KG1 (cell line): ENCODE data around the gene MYH11.
"Not testable (repeated sequence)": the region's sequence is repeated elsewhere in the genome, so short reads cannot be mapped to it uniquely, and the experiment has no call there.

ENCODE experiments used
- DNase-seq: peaks from one replicate; lab custom pipeline; 2025; lab: John Stamatoyannopoulos, UW

The MYH11 gene

DNA sequence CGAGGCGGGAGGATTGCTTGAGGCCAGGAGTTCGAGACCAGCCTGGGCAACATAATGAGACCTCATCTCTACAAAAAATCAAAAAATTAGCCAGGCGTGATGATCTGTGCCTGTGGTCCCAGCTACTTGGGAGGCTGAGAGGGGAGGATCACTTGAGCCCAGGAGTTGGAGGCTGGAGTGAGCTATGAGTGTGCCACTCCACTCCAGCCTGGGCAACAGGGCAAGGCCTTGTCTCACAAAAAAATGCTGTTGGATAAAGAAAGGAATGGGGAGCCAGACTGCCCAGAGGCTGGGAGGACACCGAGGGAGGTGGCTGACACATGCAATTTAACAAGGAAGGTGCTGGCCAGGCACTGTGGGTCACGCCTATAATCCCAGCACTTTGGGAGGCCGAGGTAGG is 47.5 kb downstream of the MYH11 start:
- not testable (repeated sequence) for DNase-seq

DNA sequence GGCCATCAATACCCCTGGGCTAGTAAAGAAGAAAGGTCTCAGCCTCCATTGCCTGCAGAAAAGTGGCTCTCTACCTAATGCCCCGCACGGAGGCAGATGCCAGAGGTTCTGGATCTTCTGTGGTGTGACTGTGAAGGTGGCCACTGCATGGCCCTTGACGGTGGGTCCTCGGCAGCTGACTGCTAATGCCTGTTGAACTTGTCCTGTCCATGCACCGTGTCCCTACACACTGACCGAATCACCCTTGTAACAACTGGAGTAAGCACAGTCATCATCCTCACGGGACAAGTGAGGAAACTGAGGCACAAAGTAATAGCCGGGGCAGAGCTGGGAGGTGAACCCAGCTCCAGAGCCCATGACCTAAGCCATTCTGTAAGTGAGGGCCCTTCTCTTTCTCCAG is 48.8 kb downstream of the MYH11 start:
- DNase-seq = no peak

DNA sequence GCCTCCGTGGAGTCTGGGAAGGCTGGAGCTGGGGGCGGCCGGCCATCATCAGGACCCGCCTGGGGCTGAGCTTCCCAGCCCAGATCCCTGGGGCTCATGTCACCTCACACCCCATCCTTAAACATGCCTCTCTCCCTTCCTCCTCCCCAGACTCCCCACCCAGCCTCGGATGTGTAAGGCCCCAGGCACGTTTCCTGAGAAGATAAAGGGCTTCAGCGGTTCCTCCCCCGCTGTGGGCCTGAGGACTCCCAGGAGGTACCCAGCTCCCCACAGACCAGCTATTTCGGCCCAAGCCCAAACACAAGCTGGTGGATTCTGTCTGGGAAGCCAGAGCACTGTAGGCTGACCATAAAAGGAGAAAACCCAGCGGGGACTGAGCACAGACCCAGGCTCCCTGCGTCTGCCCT is 49.2 kb downstream of the MYH11 start:
- no peak for DNase-seq

DNA sequence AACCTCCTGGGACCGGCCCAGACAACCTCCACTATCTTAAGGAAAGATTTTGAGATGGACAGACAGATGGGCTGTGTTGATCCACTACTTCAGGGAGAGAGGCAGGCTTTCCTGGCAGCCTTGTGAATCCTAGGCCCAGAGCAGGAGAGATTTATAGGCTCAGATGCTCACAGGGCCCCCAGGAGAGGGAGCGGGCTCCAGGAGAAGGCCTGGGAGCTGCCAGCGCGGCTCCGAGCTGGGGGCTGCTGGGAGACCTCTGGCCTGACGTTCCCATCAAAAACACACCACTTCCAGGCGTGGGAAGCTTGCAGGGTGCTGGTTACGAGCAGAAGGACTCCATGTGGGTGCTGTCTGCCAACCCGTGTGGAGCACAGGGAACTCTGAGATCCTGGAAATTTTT is 53.2 kb downstream of the MYH11 start:
- no peak for DNase-seq

DNA sequence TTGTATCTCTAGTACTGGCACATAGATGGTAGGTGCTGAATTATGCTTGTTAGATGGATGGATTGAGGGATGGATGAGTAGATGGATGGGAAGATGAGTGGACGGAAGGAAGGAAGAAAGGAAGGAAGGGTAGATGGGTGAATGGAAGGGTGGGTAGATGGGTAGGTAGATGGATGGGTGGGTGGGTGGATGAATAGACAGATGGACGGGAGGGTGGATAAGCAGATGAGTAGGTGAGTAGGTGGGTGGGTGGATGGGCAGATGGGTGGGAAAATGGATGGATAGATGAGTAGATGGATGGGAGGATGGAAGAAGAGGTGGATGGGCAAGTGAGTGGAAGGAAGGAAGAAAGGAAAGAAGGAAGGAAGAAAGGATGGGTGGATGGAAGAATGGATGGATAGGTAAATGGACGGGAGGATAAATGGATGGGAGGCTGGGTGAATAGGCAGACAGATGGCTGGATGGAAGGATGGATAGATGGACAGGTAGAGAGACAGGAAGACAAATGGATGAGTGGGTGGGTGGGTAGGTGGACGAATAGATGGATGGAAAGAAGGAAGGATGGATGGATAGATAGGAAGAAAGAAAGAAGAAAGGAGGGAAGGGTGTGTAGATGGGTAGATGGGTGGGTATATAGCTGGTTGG is 56.9 kb downstream of the MYH11 start:
- DNase-seq = no peak

DNA sequence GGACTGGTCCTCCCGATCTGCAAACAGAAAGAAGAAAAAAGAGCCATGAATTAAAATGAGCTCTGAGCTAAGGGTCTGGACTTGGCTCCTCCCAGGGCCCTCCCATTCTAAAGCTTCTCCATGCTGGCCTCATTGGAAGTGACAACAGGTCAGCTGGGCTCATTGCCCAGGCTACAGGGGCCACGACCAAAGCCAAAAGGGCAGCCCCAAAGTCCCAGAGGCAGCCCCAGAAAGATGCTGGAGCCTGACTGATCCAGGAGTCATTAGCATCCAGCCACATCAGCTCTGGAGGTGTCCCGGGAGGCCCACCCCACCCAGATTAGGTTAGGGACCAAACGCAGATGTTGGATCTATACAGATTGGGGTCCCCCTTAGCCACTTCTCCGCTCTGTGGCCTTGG is 58.2 kb downstream of the MYH11 start:
- no peak for DNase-seq

DNA sequence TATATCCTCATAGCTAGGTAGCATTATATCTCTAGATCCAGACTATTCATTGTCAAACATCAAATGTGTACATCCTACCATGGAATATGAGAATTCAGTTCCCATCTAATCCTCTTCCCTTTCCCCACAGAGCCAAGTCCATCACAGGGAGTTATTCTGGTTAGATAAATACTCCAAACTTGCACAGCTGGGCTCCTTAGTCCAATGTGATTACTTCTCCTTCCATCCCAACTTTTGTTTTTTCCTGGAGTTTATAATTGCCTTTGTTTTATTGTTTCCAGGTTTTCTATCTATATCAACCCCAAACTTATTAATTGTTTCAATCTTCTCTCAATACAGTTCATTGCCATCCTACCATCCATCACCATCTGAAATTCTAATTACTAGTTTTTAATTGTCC is 59.9 kb downstream of the MYH11 start:
- DNase-seq = no peak

DNA sequence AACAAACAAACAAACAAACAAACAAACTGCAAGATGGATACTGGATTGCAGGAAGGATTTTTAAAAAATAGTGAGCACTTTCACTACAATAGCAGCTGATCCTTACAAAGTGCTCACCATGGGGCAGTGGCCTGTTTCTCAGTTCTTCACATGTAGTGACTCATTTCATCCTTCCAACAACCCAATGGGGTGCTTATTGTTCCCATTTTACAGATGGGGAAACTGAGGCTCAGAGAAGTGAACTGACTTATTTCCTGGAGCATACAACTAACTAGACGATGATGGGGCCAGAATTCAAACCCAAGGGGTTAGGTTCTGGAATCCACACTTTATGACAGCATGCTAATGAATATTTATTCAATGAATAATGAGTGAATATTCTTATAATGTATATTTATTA is 61.2 kb downstream of the MYH11 start:
- DNase-seq = no peak

DNA sequence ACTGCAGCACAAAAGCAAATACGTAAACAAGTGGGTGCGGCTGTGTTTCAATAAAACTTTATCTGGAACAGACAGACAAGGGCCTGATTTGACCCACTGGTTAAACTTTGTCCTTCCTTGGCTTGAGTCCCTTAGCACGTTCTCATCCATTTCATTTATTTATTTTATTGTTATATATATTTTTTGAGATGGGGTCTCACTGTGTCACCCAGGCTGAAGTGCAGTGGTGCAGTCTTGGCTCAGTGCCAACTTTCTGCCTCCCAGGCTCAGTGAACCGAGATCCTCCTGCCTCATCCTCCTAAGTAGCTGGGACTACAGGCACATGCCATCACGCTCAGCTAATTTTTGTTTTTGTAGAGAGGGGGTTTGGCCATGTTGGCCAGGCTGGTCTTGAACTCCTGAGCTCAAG is 64.3 kb downstream of the MYH11 start:
- no peak for DNase-seq

DNA sequence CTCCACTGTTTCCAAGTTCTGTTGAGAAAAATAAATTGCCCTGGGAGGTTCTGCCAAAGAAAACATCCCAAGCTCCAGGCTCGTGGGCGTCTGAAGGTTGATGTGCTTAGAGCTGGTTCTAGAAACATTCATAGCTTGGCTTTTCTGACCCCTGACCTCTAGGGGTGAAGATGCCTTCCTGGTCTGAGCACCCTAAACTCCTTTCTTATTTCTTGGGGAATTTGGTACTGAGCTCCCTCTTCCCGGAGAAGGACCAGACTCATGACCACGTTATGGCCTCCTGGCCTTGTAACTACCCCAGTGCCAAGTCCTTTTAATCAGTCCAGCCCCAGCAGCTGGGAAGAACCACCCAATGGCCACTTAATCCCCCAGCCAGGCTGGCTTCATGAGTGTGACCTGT is 66.4 kb downstream of the MYH11 start:
- no peak for DNase-seq

DNA sequence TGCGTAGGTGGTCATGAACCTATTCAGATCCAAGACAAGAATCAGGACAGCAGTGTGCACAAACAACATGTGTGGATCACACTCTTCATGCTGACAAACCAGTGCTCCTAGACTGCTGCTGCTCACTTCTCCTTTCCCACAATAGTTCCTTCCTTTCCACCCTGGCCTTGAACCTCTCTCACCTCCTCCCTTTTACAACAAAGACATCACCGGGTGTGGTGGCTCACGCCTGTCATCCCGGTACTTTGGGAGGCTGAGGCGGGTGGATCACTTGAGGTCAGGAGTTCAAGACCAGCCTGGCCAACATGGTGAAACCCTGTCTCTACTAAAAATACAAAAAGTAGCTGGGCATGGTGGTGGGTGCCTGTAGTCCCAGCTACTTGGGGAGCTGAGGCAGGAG is 67.0 kb downstream of the MYH11 start:
- DNase-seq = not testable (repeated sequence)

DNA sequence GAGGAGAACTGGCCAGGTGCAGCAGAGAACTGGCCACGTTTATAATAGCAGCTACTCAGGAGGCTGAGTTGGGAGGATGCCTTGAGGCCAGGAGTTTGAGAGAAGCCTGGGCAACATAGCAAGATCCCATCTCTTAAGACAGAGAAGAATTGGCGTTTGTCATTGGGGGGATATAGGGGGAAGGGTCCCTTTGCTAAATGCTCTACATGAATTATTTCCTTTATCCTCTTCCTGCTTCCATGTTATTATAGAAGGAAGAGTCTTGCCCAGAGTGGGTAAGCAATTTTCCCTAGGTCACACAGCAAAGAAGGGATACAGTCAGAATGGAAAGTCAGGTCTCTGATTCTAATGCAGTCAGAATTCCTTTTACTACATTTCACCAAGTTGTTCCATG is 68.0 kb downstream of the MYH11 start:
- DNase-seq = no peak

DNA sequence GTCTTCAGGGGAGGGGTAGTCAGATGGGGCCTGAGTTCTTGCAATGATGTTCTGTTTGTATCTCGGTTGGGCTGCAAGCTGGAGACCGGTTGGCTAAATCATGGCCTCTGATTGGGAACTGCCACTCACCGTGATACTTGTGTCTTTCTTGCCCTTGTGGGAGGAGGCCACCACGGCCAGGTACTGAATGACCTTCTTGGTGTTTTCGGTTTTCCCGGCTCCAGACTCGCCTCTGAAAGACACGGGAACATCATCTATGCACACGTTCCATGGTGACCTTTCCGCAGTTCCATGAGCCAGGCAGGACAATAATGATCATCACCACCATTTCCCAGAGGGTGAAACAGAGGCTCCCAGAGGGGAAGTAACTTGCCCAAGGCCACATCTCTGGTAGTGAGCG is 70.3 kb downstream of the MYH11 start:
- no peak for DNase-seq

DNA sequence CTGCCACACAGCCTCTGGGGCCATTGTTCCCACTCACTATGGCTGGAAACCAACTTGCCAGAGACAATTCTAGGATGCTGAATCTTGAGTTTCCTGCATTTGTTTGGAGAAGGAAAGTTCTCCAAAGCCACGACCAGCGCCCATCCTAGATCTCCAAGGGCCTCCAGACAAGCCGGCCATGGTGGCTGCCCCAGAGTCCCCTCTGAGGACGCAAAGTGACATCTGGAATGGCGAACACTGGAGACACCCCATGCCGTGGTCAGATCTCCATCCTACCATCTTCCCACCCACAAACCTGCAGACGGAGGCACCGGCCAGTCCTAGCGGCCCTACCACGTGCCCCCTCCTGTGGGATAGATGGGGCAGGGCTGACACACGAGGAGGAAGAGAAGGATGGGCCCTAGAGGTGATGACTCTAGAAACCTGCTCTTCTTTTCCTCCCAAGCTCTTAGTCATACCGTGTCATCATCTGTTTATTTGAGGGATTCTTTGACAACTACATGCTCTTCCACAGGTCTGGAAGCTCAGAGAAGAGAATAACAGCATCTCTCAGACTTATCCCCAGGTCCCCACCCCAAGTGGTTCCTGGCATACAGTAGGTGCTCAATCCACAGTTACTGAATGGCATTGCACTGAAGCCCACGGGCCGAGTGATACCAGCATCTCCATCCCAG is 71.3 kb downstream of the MYH11 start:
- no peak for DNase-seq

DNA sequence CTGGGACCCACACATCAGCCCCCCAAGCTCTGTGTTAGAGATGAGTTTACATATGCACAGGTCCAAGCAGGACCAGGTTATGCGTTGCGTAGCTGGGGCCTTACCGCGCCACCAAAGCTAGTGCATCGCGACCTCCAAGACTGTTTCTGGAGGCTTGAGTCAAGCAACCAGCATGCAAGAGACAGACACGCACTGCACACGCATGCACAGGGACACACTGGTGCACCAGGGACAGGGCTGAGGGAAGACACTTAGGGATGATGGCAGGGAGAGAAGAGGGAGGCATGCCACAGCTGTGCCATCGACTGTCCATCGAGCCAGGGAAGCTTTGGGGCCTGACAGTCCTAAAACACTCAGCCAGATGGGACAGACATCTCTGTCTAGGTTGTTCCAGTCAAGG is 72.8 kb downstream of the MYH11 start:
- no peak for DNase-seq

DNA sequence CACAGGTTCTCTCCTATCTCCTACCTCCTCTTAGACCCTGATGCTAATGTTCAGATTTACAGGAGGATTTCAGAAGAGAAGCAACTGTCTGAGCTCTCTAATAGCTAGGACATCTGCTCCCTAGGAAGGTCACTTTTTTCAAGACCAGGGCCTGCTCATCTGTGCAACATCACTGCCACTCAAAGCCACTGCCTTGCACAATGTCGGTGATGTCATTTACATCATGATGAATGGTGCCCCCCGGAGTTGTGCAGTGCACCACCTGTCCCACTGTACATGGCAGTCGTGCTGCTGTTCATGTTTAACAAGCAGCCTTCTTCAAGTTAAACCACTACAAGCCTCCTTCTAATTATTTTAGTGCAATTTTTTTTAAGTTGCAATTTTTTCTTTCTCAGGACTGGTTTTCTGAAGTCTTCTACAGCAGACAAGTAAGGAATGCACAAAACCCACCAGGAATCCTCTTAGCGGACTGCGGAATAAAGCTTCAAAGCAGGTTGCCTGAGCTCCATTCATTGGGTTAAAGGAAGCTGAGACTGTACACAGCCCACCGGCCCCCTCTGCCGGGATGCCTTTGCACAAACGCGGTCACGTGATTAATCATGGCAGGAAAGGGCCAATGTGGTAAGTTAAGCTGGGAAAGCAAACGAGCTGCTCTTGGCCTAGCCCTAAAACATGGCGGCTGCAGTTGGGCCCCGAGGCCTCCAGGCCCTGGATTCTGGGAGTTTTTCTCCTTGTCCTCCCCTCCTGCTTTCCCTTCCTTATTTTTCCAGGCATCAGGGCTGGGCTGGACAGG is 74.1 kb downstream of the MYH11 start:
- no peak for DNase-seq

DNA sequence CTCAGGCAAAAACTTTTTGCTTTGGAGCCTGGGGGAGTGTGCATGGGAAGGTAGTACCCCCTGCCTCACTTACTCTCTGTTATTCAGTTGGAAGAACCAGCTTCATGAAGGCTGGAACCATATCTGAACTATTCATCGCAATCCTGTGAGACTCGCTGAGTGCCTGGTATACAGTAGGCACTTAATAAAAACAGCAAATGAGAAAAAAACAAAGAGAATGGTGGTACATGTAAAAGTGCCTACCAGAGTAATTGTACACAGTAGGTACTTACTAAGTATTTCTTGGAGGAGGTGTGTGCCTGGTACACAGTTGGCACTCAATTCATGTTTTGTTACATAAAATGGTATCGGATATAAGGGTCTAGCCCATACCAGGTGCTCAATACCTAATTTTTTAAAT is 75.2 kb downstream of the MYH11 start:
- DNase-seq = no peak

DNA sequence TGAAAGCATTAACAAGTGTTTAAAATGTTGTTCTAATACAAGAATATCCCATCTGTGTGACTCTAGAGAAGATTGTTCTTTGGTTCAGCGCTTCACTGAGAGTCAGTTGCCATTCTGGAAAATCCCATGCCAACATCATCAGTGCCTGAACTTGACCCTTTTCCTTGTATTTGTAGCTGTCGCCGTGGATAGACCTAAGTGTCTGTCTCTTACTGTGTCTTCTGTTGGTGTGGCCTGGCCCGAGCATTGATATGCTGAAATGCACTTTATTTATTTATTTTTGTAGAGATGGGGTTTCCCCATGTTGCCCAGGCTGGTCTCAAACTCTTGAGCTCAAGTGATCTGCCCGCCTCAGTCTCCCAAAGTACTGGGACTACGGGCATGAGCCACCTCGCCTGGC is 76.0 kb downstream of the MYH11 start:
- DNase-seq = no peak

DNA sequence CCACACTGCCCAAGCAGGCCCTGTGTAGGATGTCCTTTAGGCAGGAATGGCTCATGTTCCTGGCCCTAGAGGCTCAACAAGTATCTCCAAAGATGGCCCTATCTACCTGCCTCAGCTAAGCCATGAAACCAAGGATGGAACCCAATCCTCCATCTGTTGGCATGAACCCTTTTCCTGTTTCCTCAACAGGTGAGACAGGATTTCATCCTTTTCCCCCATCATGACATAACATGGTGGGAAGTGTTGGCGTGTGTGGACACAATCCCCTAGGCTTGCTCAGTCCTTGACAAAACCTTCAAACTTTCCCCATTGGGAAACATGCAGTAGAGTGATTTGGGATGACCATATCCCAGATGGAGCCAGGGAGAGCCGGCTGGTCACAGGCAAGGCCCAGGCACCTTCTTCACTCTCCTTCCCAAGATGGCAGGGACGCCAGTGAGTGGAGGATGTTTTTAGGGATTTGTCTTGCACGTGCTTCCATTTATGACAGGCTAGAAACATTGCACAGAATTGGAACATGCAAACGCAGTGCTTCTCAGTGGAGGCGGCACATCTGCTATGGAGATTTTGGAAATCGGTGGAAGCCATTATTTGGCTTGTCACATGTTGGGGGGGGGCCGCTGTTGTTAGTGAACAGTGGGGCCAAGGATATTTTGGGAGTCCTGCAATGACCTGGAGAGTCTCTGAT is 77.0 kb downstream of the MYH11 start:
- DNase-seq = no peak

DNA sequence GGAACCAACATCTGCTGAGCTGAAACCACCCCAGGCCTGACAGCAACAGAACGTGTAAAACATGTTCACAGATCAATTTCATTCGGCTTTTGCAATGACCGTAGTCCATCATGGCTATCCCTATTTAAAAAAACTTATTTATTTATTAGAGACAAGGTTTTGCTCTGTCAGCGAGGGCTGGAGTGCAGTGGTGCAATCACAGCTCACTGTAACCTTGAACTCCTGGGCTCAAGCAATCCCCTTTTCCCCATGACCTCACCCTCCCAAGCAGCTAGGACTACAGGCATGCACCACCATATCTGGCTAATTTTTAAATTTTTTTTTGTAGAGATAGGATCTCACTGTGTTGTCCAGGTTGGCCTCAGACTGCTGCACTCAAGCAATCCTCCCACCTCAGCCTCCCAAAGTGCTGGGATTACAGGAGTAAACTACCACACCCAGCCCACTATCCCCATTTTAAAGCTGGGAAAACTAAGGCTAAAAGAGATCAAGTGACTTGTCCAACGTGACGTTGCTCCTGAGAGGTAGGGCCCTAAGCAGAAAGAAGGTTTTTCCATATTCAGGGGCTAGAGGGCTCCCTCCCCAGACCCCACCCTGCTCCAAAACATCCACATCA is 77.7 kb downstream of the MYH11 start:
- DNase-seq = no peak

DNA sequence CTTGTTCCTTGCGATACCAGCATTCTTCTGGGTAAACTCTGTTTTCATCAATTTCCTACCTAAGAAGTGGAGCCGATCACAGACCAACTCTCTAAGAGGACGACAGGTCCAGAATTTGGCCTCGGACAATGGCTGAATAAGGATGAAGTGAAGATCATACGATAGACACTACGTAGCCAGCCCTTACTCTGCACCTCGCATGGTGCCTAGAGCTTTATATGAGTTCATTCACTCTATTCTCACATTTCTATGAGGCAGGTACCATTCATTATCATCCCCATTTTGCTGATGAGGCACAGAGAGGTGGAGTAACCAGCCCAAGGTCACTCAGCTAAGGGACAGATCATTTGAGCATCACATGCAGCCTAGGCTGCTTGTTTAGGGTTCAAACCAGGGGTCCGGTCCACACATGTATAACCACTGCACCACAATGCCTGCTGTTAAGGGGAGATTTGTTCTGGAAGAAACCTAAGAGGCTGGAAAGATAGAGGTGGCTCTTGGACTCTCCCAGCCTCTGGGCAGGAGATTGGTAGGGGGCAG is 78.6 kb downstream of the MYH11 start:
- no peak for DNase-seq
